Tibial artery (tissue), 4 donors: ENCODE measurements around the gene NFATC1.

Experiments used
- DNase-seq, 2 donors: peaks; one replicate each; pipeline ENCODE4 v3.0.0-alpha.2; 2019
- H3K27ac ChIP-seq, 2 donors: fragments of 200-600 bp; sonication (generic) in 1 of 2; 1 replicate in 1 of 2; 2 replicates in 1 of 2; pipeline ENCODE4 v1.5.1; 2018 to 2019; ENCODE audit warnings: mild to moderate bottlenecking in 1 of 2
- H3K27me3 ChIP-seq, 2 donors: fragments of 200-600 bp; sonication (generic) in 1 of 2; one replicate each; pipeline versions ENCODE4 v1.5.1 to v1.6.0; 2016 to 2019
- H3K36me3 ChIP-seq, 3 donors: fragments of 200-600 bp; sonication (generic) in 2 of 3; one replicate each; pipeline ENCODE4 v1.5.1; 2016 to 2019; ENCODE audit warnings: mild to moderate bottlenecking in 2 of 3
- H3K4me1 ChIP-seq, 4 donors: fragments of 200-600 bp; sonication (generic) in 2 of 4; 1 replicate in 3 of 4; 2 replicates in 1 of 4; pipeline ENCODE4 v1.5.1; 2016 to 2019
- H3K4me3 ChIP-seq, 2 donors: fragments of 200-600 bp; sonication (generic) in 1 of 2; 1 replicate in 1 of 2; 2 replicates in 1 of 2; pipeline ENCODE4 v1.5.1; 2018 to 2019; ENCODE audit warnings: mild to moderate bottlenecking in 2 of 2
- H3K9me3 ChIP-seq, 3 donors: fragments of 200-600 bp; sonication (generic) in 1 of 3; one replicate each; pipeline ENCODE4 v1.5.1; 2016 to 2019
- CTCF ChIP-seq, 2 experiments: fragments of 200-600 bp in 1 of 2; fragments of 450-650 bp in 1 of 2; IDR thresholded peaks; one replicate each; pipeline ENCODE4 v1.5.1; 2017 to 2019; ENCODE audit warnings: antibody characterized with exemption in 2 of 2, mild to moderate bottlenecking in 1 of 2, moderate library complexity in 1 of 2
- intact Hi-C: fragments of 100-400 bp; cut with DNase I; formaldehyde crosslinking; loops from one replicate; pipeline ENCODE4 v1.15.0; 2023; ENCODE audit warnings: low total_unique reads

The NFATC1 gene

GRCh38 chr18:79525556-79526467, 130.1 kb downstream of the NFATC1 start:
- peak; percentile 62 to 85 for DNase-seq
- no peak overlapping the region for H3K4me3 ChIP-seq
- H3K27ac ChIP-seq, result peak overlapping the region; percentile 1 to 27
- H3K4me1 ChIP-seq, result peaks cover 0 to 15% (median 14%) of the 10 kb centered on the region in 4 donors
- intact Hi-C loops, result no loop called here
- H3K27me3 ChIP-seq, result peaks cover 0 to 2% of the 10 kb centered on the region in 2 donors
- H3K36me3 ChIP-seq, result peaks cover 0 to 22% (median 21%) of the 10 kb centered on the region in 3 donors
- H3K9me3 ChIP-seq, result no peaks in the 10 kb centered on the region
- no peak for TF ChIP-seq CTCF (IDR thresholded peaks at IDR 0.05)

DNA sequence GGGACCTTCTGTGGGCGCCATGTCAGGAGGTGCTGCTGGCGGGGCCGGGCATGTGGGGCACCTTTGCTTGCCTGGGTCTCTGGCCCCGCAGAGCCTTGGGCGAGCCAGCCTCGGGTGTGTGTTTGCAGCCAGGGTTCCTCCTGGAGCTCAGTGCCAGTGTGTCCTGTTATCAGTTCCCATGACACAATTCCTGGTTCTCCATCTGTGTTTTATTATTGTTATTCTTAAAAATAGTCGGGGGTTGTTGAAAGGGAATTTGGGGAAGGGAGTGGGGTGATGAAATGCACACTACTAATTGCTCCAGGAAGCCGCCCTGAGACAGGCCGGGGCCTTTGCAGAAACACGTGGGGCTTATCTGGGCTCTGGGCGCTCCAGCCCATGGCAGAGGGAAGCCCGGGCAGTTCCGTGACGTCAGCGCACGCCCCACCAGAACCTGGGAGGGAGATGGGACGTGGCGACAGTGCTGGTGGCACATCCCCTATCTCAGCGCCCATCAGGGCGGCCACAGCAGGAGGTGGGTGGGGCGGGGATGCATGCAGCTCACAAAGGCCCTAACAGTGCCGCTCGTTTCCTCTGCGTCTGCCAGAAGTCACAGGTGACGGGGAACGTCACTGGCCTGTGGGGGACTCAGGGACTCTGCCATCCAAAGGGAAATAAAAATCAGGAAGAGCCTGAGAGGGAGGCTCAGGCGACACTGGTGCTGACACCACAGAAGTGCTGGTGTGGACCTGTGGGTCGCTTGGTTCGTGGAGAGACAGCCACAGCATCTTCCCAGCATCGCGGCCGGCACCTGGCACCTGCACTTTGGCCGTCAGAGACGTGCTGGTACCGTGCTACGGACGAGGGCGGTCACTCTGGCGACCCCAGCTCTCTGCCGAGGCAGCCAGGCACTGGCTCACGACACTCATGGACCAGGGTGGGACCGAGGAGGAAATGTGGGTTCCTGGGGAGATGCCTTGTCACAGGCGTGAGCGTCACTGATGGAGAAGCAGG, 131.0 kb downstream of the NFATC1 start:
- H3K4me3 ChIP-seq, result no peak overlapping the region
- H3K36me3 ChIP-seq, result peaks cover 0 to 22% (median 21%) of the 10 kb centered on the region in 3 donors
- intact Hi-C loops, result loop anchor here (1.0 kb wide), 1 partner anchor 145 kb away; no protein-coding TSS in a partner anchor
- peak; percentile 34 to 69 for DNase-seq
- H3K9me3 ChIP-seq, result no peaks in the 10 kb centered on the region
- H3K4me1 ChIP-seq, result peaks cover 0 to 15% (median 14%) of the 10 kb centered on the region in 4 donors
- H3K27ac ChIP-seq, result peak overlapping the region; percentile 1 to 27
- H3K27me3 ChIP-seq, result peaks cover 0 to 2% of the 10 kb centered on the region in 2 donors
- no peak for TF ChIP-seq CTCF (IDR thresholded peaks at IDR 0.05)

DNA sequence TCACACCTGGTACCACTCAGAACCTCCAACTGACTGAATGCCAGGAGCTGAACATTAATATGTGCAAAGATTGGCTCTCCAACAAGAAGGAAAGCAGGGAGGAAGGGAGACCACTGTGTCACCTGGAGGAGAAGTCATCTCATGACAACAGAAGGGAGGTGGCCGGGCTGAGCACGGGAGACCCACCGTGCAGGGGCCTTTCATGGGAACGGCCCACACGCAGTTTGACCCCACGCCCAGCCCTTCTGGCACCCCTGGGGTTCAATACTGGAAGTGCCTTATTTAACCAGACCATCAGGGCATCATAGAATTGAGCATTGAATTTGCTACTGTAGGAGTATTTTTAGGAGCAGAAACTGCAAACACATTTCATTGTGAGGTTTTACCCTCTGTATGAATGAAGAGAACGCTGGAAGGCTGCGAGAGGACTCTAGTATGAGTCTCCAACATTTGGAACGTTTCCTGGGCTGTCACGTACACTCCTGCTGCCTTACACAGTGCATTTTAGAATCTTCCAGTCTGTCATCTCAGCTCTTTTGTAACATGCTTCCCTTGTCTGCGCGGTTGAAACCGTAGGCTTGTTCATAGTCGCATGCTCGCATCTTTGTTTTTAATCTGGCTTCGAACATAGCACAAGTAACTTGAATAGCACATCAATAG, 132.1 kb downstream of the NFATC1 start:
- TF ChIP-seq CTCF (IDR thresholded peaks at IDR 0.05), result no peak
- peaks cover 0 to 2% of the 10 kb centered on the region in 2 donors for H3K27me3 ChIP-seq
- H3K4me1 ChIP-seq, result peaks cover 0 to 16% (median 15%) of the 10 kb centered on the region in 4 donors
- H3K27ac ChIP-seq, result no peak overlapping the region
- intact Hi-C loops, result loop anchor here (1.0 to 2.0 kb wide), 2 partner anchors 111 to 146 kb away; no protein-coding TSS in a partner anchor
- no peak overlapping the region for H3K4me3 ChIP-seq
- peak; percentile 11 to 56 for DNase-seq
- H3K9me3 ChIP-seq, result no peaks in the 10 kb centered on the region
- peaks cover 0 to 22% (median 21%) of the 10 kb centered on the region in 3 donors for H3K36me3 ChIP-seq

- peak; percentile 16 to 24 for DNase-seq
- peaks cover 0 to 16% (median 15%) of the 10 kb centered on the region in 4 donors for H3K4me1 ChIP-seq
- no peak overlapping the region for H3K27ac ChIP-seq
- no peaks in the 10 kb centered on the region for H3K9me3 ChIP-seq
- intact Hi-C loops, result loop anchor here (2.0 kb wide), 1 partner anchor 110 kb away; no protein-coding TSS in a partner anchor
- peaks cover 0 to 2% of the 10 kb centered on the region in 2 donors for H3K27me3 ChIP-seq
- no peak overlapping the region for H3K4me3 ChIP-seq
- TF ChIP-seq CTCF (IDR thresholded peaks at IDR 0.05), result no peak
- H3K36me3 ChIP-seq, result peaks cover 0 to 22% (median 21%) of the 10 kb centered on the region in 3 donors
Measured at GRCh38 chr18:79528316-79528695, 132.6 kb downstream of the NFATC1 start.
